NT2/D1 (cell line): ENCODE measurements around the gene FCGR3B.
"Not testable (repeated sequence)": the region's sequence is repeated elsewhere in the genome, so short reads cannot be mapped to it uniquely, and the experiment has no call there.

ENCODE experiments used
- DNase-seq: peaks from one replicate; pipeline ENCODE4 v3.0.0-alpha.2; 2011; ENCODE audit warnings: low read depth, low spot score
- H3K27me3 ChIP-seq: 2 replicates; pipeline ENCODE4 v1.6.0; 2011; ENCODE audit warnings: mild to moderate bottlenecking; ENCODE audit not compliant: insufficient read length, insufficient read depth
- H3K36me3 ChIP-seq: 2 replicates; pipeline ENCODE4 v1.6.1; 2011; ENCODE audit warnings: mild to moderate bottlenecking, low read length, mixed read lengths; ENCODE audit not compliant: insufficient read depth, insufficient read length
- H3K4me1 ChIP-seq: 2 replicates; pipeline ENCODE4 v1.5.1; 2011; ENCODE audit not compliant: insufficient read depth, insufficient read length
- H3K4me3 ChIP-seq: 2 replicates; pipeline ENCODE4 v1.5.1; 2011; ENCODE audit warnings: low read depth; ENCODE audit not compliant: insufficient read length
- H3K9ac ChIP-seq: 2 replicates; pipeline ENCODE4 v1.6.0; 2011; ENCODE audit warnings: low read depth; ENCODE audit not compliant: insufficient read length
- H3K9me3 ChIP-seq: 2 replicates; pipeline ENCODE4 v1.5.1; 2011; ENCODE audit warnings: mild to moderate bottlenecking, low read length; ENCODE audit not compliant: insufficient read depth

The FCGR3B gene

GRCh38 chr1:161616417-161616816 lies 14.6 kb downstream of the FCGR3B start:
- not testable (repeated sequence) for H3K4me1 ChIP-seq, H3K36me3 ChIP-seq, H3K9ac ChIP-seq, H3K9me3 ChIP-seq, DNase-seq, H3K27me3 ChIP-seq, H3K4me3 ChIP-seq

- H3K9ac ChIP-seq = not testable (repeated sequence)
These were observed 17.8 kb downstream of the FCGR3B start for GRCh38 chr1:161613142-161613514.

GRCh38 chr1:161612322-161613141 lies 18.4 kb downstream of the FCGR3B start:
- peak overlapping the region; percentile 57 for H3K4me3 ChIP-seq
- not testable (repeated sequence) for H3K9me3 ChIP-seq, H3K27me3 ChIP-seq, H3K36me3 ChIP-seq, H3K4me1 ChIP-seq, H3K9ac ChIP-seq
- peak; percentile 98 for DNase-seq

More at GRCh38 chr1:161613142-161613514, 17.8 kb downstream of the FCGR3B start:
- not testable (repeated sequence) for H3K4me1 ChIP-seq, DNase-seq, H3K9me3 ChIP-seq, H3K36me3 ChIP-seq, H3K27me3 ChIP-seq
- peak overlapping the region; percentile 28 for H3K4me3 ChIP-seq

GRCh38 chr1:161611866-161612321 lies 19.1 kb downstream of the FCGR3B start:
- Histone ChIP-seq H3K9ac (peak overlapping the region; percentile 57), H3K4me3 (peak overlapping the region; percentile 57)
- not testable (repeated sequence) for DNase-seq

GRCh38 chr1:161610198-161610597 lies 20.8 kb downstream of the FCGR3B start:
- not testable (repeated sequence) for H3K9ac ChIP-seq, H3K36me3 ChIP-seq, H3K4me3 ChIP-seq, H3K27me3 ChIP-seq, H3K9me3 ChIP-seq, DNase-seq, H3K4me1 ChIP-seq

More at GRCh38 chr1:161611866-161612321, 19.1 kb downstream of the FCGR3B start:
- H3K4me1 ChIP-seq, H3K27me3 ChIP-seq, H3K9me3 ChIP-seq, H3K36me3 ChIP-seq: not testable (repeated sequence)

GRCh38 chr1:161606541-161607336 lies 24.2 kb downstream of the FCGR3B start:
- H3K9ac ChIP-seq, H3K27me3 ChIP-seq, H3K36me3 ChIP-seq, H3K4me1 ChIP-seq, H3K4me3 ChIP-seq, DNase-seq, H3K9me3 ChIP-seq: not testable (repeated sequence)

GRCh38 chr1:161605762-161606540 lies 25.0 kb downstream of the FCGR3B start:
- H3K27me3 ChIP-seq, H3K4me1 ChIP-seq, DNase-seq, H3K4me3 ChIP-seq, H3K36me3 ChIP-seq, H3K9me3 ChIP-seq, H3K9ac ChIP-seq: not testable (repeated sequence)

- not testable (repeated sequence) for H3K36me3 ChIP-seq, H3K4me1 ChIP-seq, DNase-seq, H3K9me3 ChIP-seq, H3K9ac ChIP-seq, H3K4me3 ChIP-seq, H3K27me3 ChIP-seq
These were observed 26.0 kb downstream of the FCGR3B start for GRCh38 chr1:161605024-161605423.

GRCh38 chr1:161597077-161597476 lies 33.9 kb downstream of the FCGR3B start:
- H3K27me3 ChIP-seq, DNase-seq, H3K9ac ChIP-seq, H3K36me3 ChIP-seq, H3K9me3 ChIP-seq, H3K4me3 ChIP-seq, H3K4me1 ChIP-seq: not testable (repeated sequence)

- not testable (repeated sequence) for H3K9ac ChIP-seq, H3K4me1 ChIP-seq, H3K4me3 ChIP-seq, DNase-seq, H3K9me3 ChIP-seq, H3K36me3 ChIP-seq, H3K27me3 ChIP-seq
These were observed 35.4 kb downstream of the FCGR3B start for GRCh38 chr1:161595583-161595982.

- H3K27me3 ChIP-seq, DNase-seq, H3K36me3 ChIP-seq, H3K4me3 ChIP-seq, H3K9ac ChIP-seq, H3K9me3 ChIP-seq, H3K4me1 ChIP-seq: not testable (repeated sequence)
These were observed 35.8 kb downstream of the FCGR3B start for GRCh38 chr1:161595173-161595572.
